NCI-H774 (cell line): Measurements from ENCODE around the gene NCKAP5L.
"Not testable (repeated sequence)": the region's sequence is repeated elsewhere in the genome, so short reads cannot be mapped to it uniquely, and the experiment has no call there.

Experiments
- DNase-seq: peaks from one replicate; lab custom pipeline; 2025; lab: John Stamatoyannopoulos, UW

The NCKAP5L gene

GRCh38 chr12:49779581-49779980, 48.6 kb downstream of the NCKAP5L start:
- no peak for DNase-seq

GRCh38 chr12:49777800-49778748, 50.1 kb downstream of the NCKAP5L start:
- peak; percentile 3 for DNase-seq

- no peak for DNase-seq
Measured at GRCh38 chr12:49777341-49777740, 50.9 kb downstream of the NCKAP5L start.

GRCh38 chr12:49776858-49777257, 51.4 kb downstream of the NCKAP5L start:
- DNase-seq, result no peak

- peak; percentile 59 for DNase-seq
Measured at GRCh38 chr12:49776413-49776812, 51.8 kb downstream of the NCKAP5L start.

- DNase-seq, result not testable (repeated sequence)
Measured at GRCh38 chr12:49773102-49773501, 55.1 kb downstream of the NCKAP5L start.

GRCh38 chr12:49767333-49767732, 60.9 kb downstream of the NCKAP5L start:
- DNase-seq, result no peak

GRCh38 chr12:49766115-49766455, 62.1 kb downstream of the NCKAP5L start:
- no peak for DNase-seq

- no peak for DNase-seq
Measured at GRCh38 chr12:49764126-49764525, 64.1 kb downstream of the NCKAP5L start.

- DNase-seq, result no peak
Measured at GRCh38 chr12:49763006-49763591, 65.1 kb downstream of the NCKAP5L start.

GRCh38 chr12:49762468-49762847, 65.8 kb downstream of the NCKAP5L start:
- DNase-seq, result no peak

GRCh38 chr12:49761677-49762467, 66.3 kb downstream of the NCKAP5L start:
- DNase-seq, result no peak

GRCh38 chr12:49750996-49751393, 77.2 kb downstream of the NCKAP5L start:
- no peak for DNase-seq

GRCh38 chr12:49750027-49750995, 77.9 kb downstream of the NCKAP5L start:
- no peak for DNase-seq

- DNase-seq, result no peak
Measured at GRCh38 chr12:49748800-49749199, 79.4 kb downstream of the NCKAP5L start.

- no peak for DNase-seq
Measured at GRCh38 chr12:49748306-49748705, 79.9 kb downstream of the NCKAP5L start.

- DNase-seq, result no peak
Measured at GRCh38 chr12:49744363-49744885, 83.8 kb downstream of the NCKAP5L start.

- peak; percentile 68 for DNase-seq
Measured at GRCh38 chr12:49741882-49742620, 86.2 kb downstream of the NCKAP5L start.
